SK-N-SH (cell line): ENCODE results near the gene ST8SIA4.
"Not testable (repeated sequence)": the region's sequence is repeated elsewhere in the genome, so short reads cannot be mapped to it uniquely, and the experiment has no call there.

Experiments
- CTCF ChIP-seq: fragments of 200-600 bp; sonication (generic); IDR thresholded peaks from 2 replicates; pipeline ENCODE4 v1.6.1; 2017; ENCODE audit warnings: antibody characterized with exemption, mild to moderate bottlenecking, moderate library complexity
- EP300 ChIP-seq, 2 experiments: IDR thresholded peaks; 2 replicates each; pipeline versions ENCODE4 v1.4.0 to v1.6.1; 2012; ENCODE audit warnings: borderline replicate concordance in 1 of 2, low read depth in 1 of 2, low read length in 1 of 2
- MXI1 ChIP-seq: IDR thresholded peaks from 2 replicates; pipeline ENCODE4 v1.6.1; 2012; ENCODE audit warnings: mild to moderate bottlenecking, low read depth, low read length, improper control_type of control experiment
- POLR2AphosphoS5 ChIP-seq: IDR thresholded peaks from 2 replicates; pipeline ENCODE4 v1.6.1; 2012; ENCODE audit warnings: low read depth, low read length
- RFX5 ChIP-seq: IDR thresholded peaks from 2 replicates; pipeline ENCODE4 v1.6.1; 2012; ENCODE audit warnings: mild to moderate bottlenecking, improper control_type of control experiment, low read length
- YY1 ChIP-seq: IDR thresholded peaks from 2 replicates; pipeline ENCODE4 v1.4.0; 2012; ENCODE audit warnings: low read depth, mild to moderate bottlenecking

GRCh38 chr5:100785536-100785935, 117.5 kb downstream of the ST8SIA4 start:
- TF ChIP-seq RFX5; CTCF; EP300 (IDR thresholded peaks at IDR 0.05; ENCODE audit: borderline replicate concordance in 1 of 2, low read depth in 1 of 2, low read length in 1 of 2); YY1; POLR2AphosphoS5; MXI1: not testable (repeated sequence)
